Osteoblast (primary cell): ENCODE results near the gene GOT2. TPM values are rescaled to one million over a fixed set of nuclear protein-coding genes. Genes with fewer than 3 reads are reported as not detected.

Source experiments
- DNase-seq: peaks from one replicate; pipeline ENCODE4 v3.0.0; 2011; ENCODE audit warnings: low spot score, mixed read lengths; ENCODE audit not compliant: insufficient read length; ENCODE audit errors: missing footprints
- H2AFZ ChIP-seq: 2 replicates; pipeline ENCODE4 v1.6.0; 2011; ENCODE audit warnings: mild to moderate bottlenecking, low read length
- H3K27ac ChIP-seq: 2 replicates; pipeline ENCODE4 v1.5.1; 2011; ENCODE audit warnings: mild to moderate bottlenecking, low read depth, low read length, moderate library complexity
- H3K27me3 ChIP-seq: 2 replicates; pipeline ENCODE4 v1.6.0; 2012; ENCODE audit warnings: mild to moderate bottlenecking, control low read depth, inconsistent platforms, low read length, moderate library complexity; ENCODE audit not compliant: insufficient read depth
- H3K36me3 ChIP-seq: 2 replicates; pipeline ENCODE4 v1.5.1; 2011; ENCODE audit warnings: mild to moderate bottlenecking, low read length, control low read depth, moderate library complexity; ENCODE audit not compliant: insufficient read depth
- H3K4me1 ChIP-seq: 2 replicates; pipeline ENCODE4 v1.5.1; 2011; ENCODE audit warnings: mild to moderate bottlenecking, low read length, control low read depth, moderate library complexity; ENCODE audit not compliant: insufficient read depth
- H3K4me2 ChIP-seq: 2 replicates; pipeline ENCODE4 v1.6.0; 2011; ENCODE audit warnings: mild to moderate bottlenecking, low read length; ENCODE audit not compliant: insufficient read depth
- H3K4me3 ChIP-seq: fragments of 200-600 bp; sonication (generic); 3 replicates; pipeline ENCODE4 v1.5.1; 2012; ENCODE audit warnings: mild to moderate bottlenecking, low read length, inconsistent platforms; ENCODE audit not compliant: insufficient read depth
- H3K79me2 ChIP-seq: 2 replicates; pipeline ENCODE4 v1.6.0; 2012; ENCODE audit warnings: mild to moderate bottlenecking, low read length, control low read depth, inconsistent platforms; ENCODE audit not compliant: insufficient read depth
- H3K9me3 ChIP-seq: 2 replicates; pipeline ENCODE4 v1.5.1; 2011; ENCODE audit warnings: low read depth, low read length, control low read depth
- H4K20me1 ChIP-seq: 2 replicates; pipeline ENCODE4 v1.6.0; 2012; ENCODE audit warnings: mild to moderate bottlenecking, low read length, control low read depth; ENCODE audit not compliant: insufficient read depth
- CTCF ChIP-seq: IDR thresholded peaks from 2 replicates; pipeline ENCODE4 v1.5.1; 2011; ENCODE audit warnings: mild to moderate bottlenecking, low read depth, low read length, moderate library complexity; ENCODE audit errors: extremely low read depth
- total RNA-seq: library from RNA; depleted of rRNA; stranded (reverse); fragments of >200 nt; gene quantifications from 2 replicates; pipeline ENCODE4 v1.2.3, GENCODE V29; 2012

Gene GOT2
- total RNA-seq, 1 donor = 21.4 TPM

GRCh38 chr16:58684354-58685083 is 49.6 kb downstream of the GOT2 start, which contains the start of gene SLC38A7:
Gene SLC38A7 (minus strand): TSS chr16:58684770. CDS start chr16:58680126, 4,644 bp downstream.
- no peak for TF ChIP-seq CTCF
- Histone ChIP-seq H3K4me3 (peak within 1 kb of the TSS; percentile 86), H3K79me2 (peaks cover 35% of the 10 kb centered on the region), H2AFZ (peak within 1 kb of the TSS; percentile 100), H3K27me3 (no peaks in the 10 kb centered on the region), H3K4me2 (peak within 1 kb of the TSS; percentile 89), H3K9me3 (no peaks in the 10 kb centered on the region), H3K4me1 (peaks cover 22% of the 10 kb centered on the region), H4K20me1 (peaks cover 7% of the 10 kb centered on the region), H3K27ac (peak within 1 kb of the TSS; percentile 91), H3K36me3 (peaks cover 12% of the 10 kb centered on the region)
- peak; percentile 98 for DNase-seq

- DNase-seq = peak; percentile 75
- peaks cover 12% of the 10 kb centered on the region for H3K36me3 ChIP-seq
- no peak for TF ChIP-seq CTCF
- H3K79me2 ChIP-seq = peaks cover 35% of the 10 kb centered on the region
- H3K27ac ChIP-seq = peak overlapping the region; percentile 91
- peaks cover 22% of the 10 kb centered on the region for H3K4me1 ChIP-seq
- no peaks in the 10 kb centered on the region for H3K27me3 ChIP-seq
- H3K9me3 ChIP-seq = no peaks in the 10 kb centered on the region
- H2AFZ ChIP-seq = peak overlapping the region; percentile 100
- peak overlapping the region; percentile 86 for H3K4me3 ChIP-seq
- H3K4me2 ChIP-seq = peak overlapping the region; percentile 89
- H4K20me1 ChIP-seq = peaks cover 7% of the 10 kb centered on the region
Measured at GRCh38 chr16:58684001-58684353, 50.1 kb downstream of the GOT2 start.

GRCh38 chr16:58679763-58680162 is 54.4 kb downstream of the GOT2 start:
- Histone ChIP-seq H3K4me3 (no peak overlapping the region), H3K4me2 (no peak overlapping the region), H2AFZ (no peak overlapping the region), H3K9me3 (no peaks in the 10 kb centered on the region), H3K27me3 (no peaks in the 10 kb centered on the region), H4K20me1 (peaks cover 16% of the 10 kb centered on the region), H3K79me2 (peaks cover 41% of the 10 kb centered on the region), H3K36me3 (peaks cover 47% of the 10 kb centered on the region), H3K27ac (no peak overlapping the region), H3K4me1 (peaks cover 12% of the 10 kb centered on the region)
- TF ChIP-seq CTCF = no peak
- DNase-seq = peak; percentile 10

GRCh38 chr16:58678716-58679115 is 55.4 kb downstream of the GOT2 start:
- no peak overlapping the region for H2AFZ ChIP-seq
- peaks cover 7% of the 10 kb centered on the region for H3K4me1 ChIP-seq
- peak; percentile 92 for DNase-seq
- no peak overlapping the region for H3K27ac ChIP-seq
- H3K4me3 ChIP-seq = no peak overlapping the region
- H3K9me3 ChIP-seq = no peaks in the 10 kb centered on the region
- H3K4me2 ChIP-seq = no peak overlapping the region
- peak; percentile 62 for TF ChIP-seq CTCF
- peaks cover 33% of the 10 kb centered on the region for H3K79me2 ChIP-seq
- no peaks in the 10 kb centered on the region for H3K27me3 ChIP-seq
- H3K36me3 ChIP-seq = peaks cover 47% of the 10 kb centered on the region
- peaks cover 16% of the 10 kb centered on the region for H4K20me1 ChIP-seq
